ENCODE results near the gene PDIA5.

The PDIA5 gene

DNA sequence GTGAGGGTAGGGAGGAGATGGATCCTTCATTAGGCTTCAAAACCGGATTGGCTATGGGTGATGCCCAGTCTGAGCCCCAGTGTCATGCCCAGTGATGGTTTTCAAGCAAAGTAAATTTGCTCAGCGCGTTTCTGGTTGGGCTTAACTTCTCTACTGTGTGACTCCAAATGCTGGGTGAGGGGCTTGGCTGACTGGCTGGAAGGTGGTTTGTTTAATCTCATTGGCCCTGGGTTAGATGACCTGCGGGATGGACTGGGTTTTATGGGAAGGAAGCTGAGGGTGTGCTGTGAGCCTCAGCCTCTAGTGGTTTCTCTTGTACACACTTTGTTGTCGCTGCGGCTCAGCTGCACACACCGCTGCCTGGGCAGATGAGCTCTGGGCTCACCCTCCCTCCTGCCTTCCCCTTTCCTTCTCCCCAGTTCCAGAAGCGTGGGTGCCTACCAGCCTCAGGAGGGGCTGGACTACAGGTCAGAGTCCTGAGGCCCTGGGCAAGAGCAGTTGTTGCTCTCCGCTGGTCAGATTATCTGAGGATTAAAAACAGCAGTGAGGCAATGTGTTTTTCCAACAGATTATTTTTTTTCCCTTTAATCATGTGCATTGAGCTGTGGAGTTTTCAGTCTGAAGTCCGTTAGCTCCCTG lies 18.6 kb downstream of the PDIA5 start:
- TF ChIP-seq, protein P1, sequence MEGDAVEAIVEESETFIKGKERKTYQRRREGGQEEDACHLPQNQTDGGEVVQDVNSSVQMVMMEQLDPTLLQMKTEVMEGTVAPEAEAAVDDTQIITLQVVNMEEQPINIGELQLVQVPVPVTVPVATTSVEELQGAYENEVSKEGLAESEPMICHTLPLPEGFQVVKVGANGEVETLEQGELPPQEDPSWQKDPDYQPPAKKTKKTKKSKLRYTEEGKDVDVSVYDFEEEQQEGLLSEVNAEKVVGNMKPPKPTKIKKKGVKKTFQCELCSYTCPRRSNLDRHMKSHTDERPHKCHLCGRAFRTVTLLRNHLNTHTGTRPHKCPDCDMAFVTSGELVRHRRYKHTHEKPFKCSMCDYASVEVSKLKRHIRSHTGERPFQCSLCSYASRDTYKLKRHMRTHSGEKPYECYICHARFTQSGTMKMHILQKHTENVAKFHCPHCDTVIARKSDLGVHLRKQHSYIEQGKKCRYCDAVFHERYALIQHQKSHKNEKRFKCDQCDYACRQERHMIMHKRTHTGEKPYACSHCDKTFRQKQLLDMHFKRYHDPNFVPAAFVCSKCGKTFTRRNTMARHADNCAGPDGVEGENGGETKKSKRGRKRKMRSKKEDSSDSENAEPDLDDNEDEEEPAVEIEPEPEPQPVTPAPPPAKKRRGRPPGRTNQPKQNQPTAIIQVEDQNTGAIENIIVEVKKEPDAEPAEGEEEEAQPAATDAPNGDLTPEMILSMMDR (IDR thresholded peaks at IDR 0.05; ENCODE audit: low read depth, low read length), result no peak
- DNase-seq (ENCODE audit: extremely low read depth, low read depth), result no peak

DNA sequence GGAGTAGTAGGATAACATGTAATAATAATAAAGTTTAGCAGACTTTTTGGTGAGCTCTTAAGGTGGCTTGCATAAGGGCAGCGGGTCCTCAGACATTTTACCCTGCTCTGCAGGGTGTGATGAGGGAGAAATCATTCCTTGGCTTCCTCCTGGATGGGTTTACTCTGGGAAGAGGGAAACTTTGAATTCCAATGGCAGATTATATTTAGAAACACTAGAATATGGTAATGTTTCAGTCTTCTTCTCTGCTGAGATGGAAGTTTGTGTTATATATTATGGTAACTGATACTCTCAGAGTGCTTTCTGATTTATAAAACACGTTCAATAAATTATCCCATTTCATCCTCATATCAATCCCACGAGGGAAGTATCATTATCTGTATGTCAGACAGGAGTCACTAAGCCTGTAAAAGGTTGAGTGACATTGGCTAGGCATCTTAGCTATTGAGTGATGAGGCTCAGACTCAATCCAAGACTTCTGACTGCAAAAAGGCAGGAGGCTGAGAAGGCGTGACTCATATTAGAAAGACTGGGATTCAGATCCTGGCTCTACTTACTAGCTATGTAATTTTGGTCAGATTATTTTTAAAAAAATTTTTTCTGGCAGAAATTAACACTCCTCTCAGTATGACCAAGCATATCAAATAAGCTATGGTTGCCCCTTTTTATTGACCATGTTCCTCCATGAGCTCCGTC lies 19.3 kb downstream of the PDIA5 start:
- TF ChIP-seq, protein P1 (IDR thresholded peaks at IDR 0.05; ENCODE audit: low read depth, low read length), result no peak
- no peak for DNase-seq (ENCODE audit: extremely low read depth, low read depth)

DNA sequence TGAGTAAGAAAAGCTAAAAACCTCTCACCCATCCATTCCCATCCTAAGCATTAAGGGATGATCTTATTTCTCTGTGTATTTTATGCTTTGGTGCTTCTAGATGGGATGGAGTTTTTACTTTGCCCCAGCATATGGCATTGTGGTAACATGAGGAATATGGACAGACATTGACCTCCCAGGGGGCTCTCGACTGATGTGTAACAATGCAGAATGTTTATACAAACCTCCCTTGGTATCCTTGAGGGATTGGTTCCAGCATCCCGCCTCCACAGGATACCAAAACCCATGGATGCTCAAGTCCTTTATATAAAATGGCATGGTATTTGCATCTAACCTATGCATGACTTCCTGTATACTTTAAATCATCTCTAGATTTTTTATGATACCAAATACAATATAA lies 21.6 kb downstream of the PDIA5 start:
- no peak for DNase-seq (ENCODE audit: extremely low read depth, low read depth)
- TF ChIP-seq, protein P1 (IDR thresholded peaks at IDR 0.05; ENCODE audit: low read depth, low read length), result no peak

DNA sequence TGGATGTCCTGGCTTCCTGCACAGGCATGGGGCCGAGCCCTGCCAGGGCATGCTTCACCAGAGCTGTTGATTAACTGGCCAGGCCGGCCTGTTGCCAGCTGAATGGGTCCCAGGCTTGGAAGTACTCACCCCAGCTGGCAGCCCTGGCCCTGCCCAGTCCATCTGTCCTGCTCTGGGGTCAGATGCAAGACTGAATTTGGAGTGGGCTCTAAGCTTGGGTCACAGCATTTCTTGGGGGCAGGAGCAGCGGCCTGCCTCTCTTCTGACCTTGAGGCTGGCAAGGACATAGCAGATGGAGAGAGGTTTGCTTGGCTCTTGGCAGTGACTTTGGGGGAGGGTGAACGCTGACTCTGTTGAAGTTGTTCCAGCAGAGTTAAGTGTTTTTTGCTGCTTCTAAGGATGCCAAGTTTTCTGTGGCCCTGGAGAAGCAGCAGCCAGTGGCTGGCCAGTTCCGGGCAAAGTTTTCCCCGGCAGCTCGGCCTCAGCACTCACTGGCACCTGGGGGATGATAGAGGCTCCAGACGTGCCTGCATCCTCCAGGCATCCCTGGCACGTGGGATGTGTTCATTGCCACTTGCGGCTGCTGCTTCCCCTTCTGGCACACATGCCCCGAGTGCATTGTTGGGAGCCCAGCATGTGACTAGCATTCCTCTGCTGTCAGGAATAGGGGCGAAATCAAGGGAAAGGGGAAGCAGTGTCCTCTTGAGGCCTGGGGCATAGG lies 22.9 kb downstream of the PDIA5 start:
- no peak for DNase-seq (ENCODE audit: extremely low read depth, low read depth)
- TF ChIP-seq, protein P1 (IDR thresholded peaks at IDR 0.05; ENCODE audit: low read depth, low read length), result no peak

DNA sequence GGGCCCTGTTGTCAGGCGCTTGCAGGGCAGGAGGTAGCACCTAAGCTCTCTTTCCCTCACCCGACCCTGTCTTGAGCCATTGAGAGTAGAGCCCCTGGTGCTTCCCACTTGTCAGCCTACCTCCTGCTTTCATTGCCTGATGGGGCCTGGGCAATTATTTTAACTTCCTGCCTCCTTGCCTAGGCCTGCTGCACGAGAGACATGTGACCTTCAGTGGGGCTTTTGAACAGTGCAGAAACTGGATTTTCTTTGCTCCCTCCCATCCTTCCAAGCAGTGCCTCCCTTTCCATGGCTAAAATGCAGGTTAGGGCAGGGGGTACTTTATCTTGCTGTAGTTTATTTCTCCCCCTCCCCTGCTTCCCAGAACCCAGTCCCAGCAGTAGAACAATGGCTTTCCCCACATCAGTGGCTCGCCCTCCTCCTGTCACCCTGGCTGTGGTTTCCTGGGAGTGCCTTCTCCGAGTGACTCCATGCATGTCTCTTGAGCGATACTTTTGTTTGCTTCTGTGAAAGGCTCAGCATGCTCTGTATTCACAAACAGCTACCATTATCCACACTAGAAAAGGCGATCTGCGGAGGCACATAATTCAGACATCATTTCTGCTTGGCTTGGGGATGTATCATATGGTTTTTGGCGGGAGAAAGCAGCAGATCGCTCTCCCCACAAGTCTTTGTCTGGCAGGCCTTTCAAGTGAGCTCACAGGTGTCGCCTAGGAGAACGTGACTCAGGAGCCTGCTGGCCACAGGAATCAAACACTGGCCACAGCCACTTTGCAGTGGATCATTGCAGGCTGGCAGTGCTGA lies 24.1 kb downstream of the PDIA5 start:
- DNase-seq (ENCODE audit: extremely low read depth, low read depth), result no peak
- TF ChIP-seq, protein P1 (IDR thresholded peaks at IDR 0.05; ENCODE audit: low read depth, low read length), result no peak

DNA sequence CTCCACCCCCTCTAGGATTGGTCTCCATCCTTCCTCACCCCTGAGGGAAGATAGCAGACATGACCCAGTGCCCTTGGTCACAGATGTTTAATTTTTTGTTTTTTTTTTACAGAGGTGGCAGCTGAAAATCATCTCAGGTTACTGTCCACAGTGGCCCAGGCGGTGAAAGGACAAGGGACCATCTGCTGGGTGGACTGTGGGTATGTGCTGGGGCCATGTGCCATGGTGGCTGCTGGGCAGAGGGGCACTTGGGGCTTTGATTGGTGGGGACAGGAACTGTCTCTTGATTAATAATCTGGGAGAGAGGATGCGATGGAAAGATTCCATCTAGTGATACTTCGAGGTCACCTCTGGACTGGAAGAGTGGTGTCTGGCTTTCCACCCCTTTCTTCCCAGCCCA lies 25.4 kb downstream of the PDIA5 start:
- no peak for DNase-seq (ENCODE audit: extremely low read depth, low read depth)
- TF ChIP-seq, protein P1 (IDR thresholded peaks at IDR 0.05; ENCODE audit: low read depth, low read length), result no peak
